Keratinocyte (primary cell): Measurements from ENCODE around the gene FRMPD4. TPM values are rescaled to one million over a fixed set of nuclear protein-coding genes. Genes with fewer than 3 reads are reported as not detected.
A peak's percentile ranks its signal among the peaks of the same experiment; 100 is the strongest.

Experiments
- DNase-seq: peaks from one replicate; pipeline ENCODE4 v3.0.0-alpha.2; 2011; ENCODE audit warnings: low read depth, missing footprints, low spot score
- FAIRE-seq: peaks from 2 replicates; lab custom pipeline; 2011; peaks lifted over from hg19 to GRCh38; lab: Jason Lieb, UNC
- H2AFZ ChIP-seq: 2 replicates; pipeline ENCODE4 v1.6.0; 2012; ENCODE audit warnings: low read length, control low read depth, inconsistent platforms; ENCODE audit not compliant: control insufficient read depth
- H3K27ac ChIP-seq: 2 replicates; pipeline ENCODE4 v1.5.1; 2011; ENCODE audit warnings: low read length; ENCODE audit not compliant: control insufficient read depth, insufficient read depth
- H3K27me3 ChIP-seq: 3 replicates; pipeline ENCODE4 v1.6.0; 2011; ENCODE audit warnings: low read length; ENCODE audit not compliant: control insufficient read depth, insufficient read depth; ENCODE audit errors: extremely low read depth
- H3K36me3 ChIP-seq, 2 experiments: 2 replicates in 1 of 2; 3 replicates in 1 of 2; pipeline ENCODE4 v1.5.1; 2011; ENCODE audit warnings: low read length in 2 of 2, mild to moderate bottlenecking in 1 of 2; ENCODE audit not compliant: control insufficient read depth in 2 of 2, insufficient read depth in 2 of 2; ENCODE audit errors: extremely low read depth in 1 of 2
- H3K4me1 ChIP-seq: 3 replicates; pipeline ENCODE4 v1.5.1; 2011; ENCODE audit warnings: low read length; ENCODE audit not compliant: control insufficient read depth, insufficient read depth; ENCODE audit errors: extremely low read depth
- H3K4me2 ChIP-seq: 3 replicates; pipeline ENCODE4 v1.6.0; 2011; ENCODE audit warnings: low read depth, low read length; ENCODE audit not compliant: control insufficient read depth, insufficient read depth; ENCODE audit errors: extremely low read depth
- H3K4me3 ChIP-seq, 3 experiments: fragments of 200-600 bp in 1 of 3; sonication (generic) in 1 of 3; 2 replicates in 2 of 3; 3 replicates in 1 of 3; pipeline ENCODE4 v1.5.1; 2011 to 2016; ENCODE audit warnings: low read length in 3 of 3, mild to moderate bottlenecking in 3 of 3, control low read depth in 2 of 3, inconsistent platforms in 1 of 3, low read depth in 1 of 3, mixed read lengths in 1 of 3, mixed run types in 1 of 3, moderate library complexity in 1 of 3; ENCODE audit not compliant: control insufficient read depth in 2 of 3, insufficient read depth in 2 of 3; ENCODE audit errors: extremely low read depth in 1 of 3
- H3K79me2 ChIP-seq: 2 replicates; pipeline ENCODE4 v1.6.0; 2012; ENCODE audit warnings: low read length; ENCODE audit not compliant: control insufficient read depth, insufficient read depth
- H3K9ac ChIP-seq: 3 replicates; pipeline ENCODE4 v1.6.0; 2011; ENCODE audit warnings: low read length; ENCODE audit not compliant: control insufficient read depth, insufficient read depth; ENCODE audit errors: extremely low read depth
- H3K9me1 ChIP-seq: 3 replicates; pipeline ENCODE4 v1.6.0; 2011; ENCODE audit warnings: low read length; ENCODE audit not compliant: control insufficient read depth, insufficient read depth; ENCODE audit errors: extremely low read depth
- H3K9me3 ChIP-seq: 2 replicates; pipeline ENCODE4 v1.5.1; 2012; ENCODE audit warnings: low read depth, low read length; ENCODE audit not compliant: control insufficient read depth
- H4K20me1 ChIP-seq: 3 replicates; pipeline ENCODE4 v1.6.0; 2011; ENCODE audit warnings: low read length; ENCODE audit not compliant: control insufficient read depth, insufficient read depth; ENCODE audit errors: extremely low read depth
- EZH2 ChIP-seq: IDR thresholded peaks from one replicate; pipeline ENCODE4 v1.6.1; 2012; ENCODE audit warnings: inconsistent platforms, mild to moderate bottlenecking, low read length, moderate library complexity
- dilution Hi-C: fragments of 300-500 bp; cut with MboI; formaldehyde crosslinking; loops from one replicate; pipeline ENCODE4 v1.7.0; 2020; ENCODE audit warnings: low sequenced_read_pairs; ENCODE audit not compliant: extremely low pct_ligation_motif_present
- polyA plus RNA-seq, 5 experiments: library from polyadenylated mRNA; depleted of rRNA in 3 of 5; stranded (reverse) in 3 of 5; stranded (forward) in 1 of 5; unstranded in 1 of 5; fragments of >200 nt; gene quantifications; 1 replicate in 1 of 5; 2 replicates in 3 of 5; 3 replicates in 1 of 5; pipeline versions ENCODE4 v1.2.1 to v1.2.3, GENCODE V29; 2011 to 2012; ENCODE audit warnings: missing spikeins in 2 of 5, low read depth in 1 of 5, low replicate concordance in 1 of 5
- TF ChIP-seq, protein P1 (sequence below), 3 experiments: IDR thresholded peaks in 1 of 3; conservative IDR thresholded peaks in 1 of 3; optimal IDR thresholded peaks in 1 of 3; 2 replicates in 2 of 3; 3 replicates in 1 of 3; pipeline versions ENCODE3 to v1.5.1; 2011; ENCODE audit warnings: low read length in 3 of 3, mild to moderate bottlenecking in 3 of 3, moderate library complexity in 2 of 3, control low read depth in 1 of 3, inconsistent platforms in 1 of 3; ENCODE audit not compliant: insufficient read depth in 2 of 3; ENCODE audit errors: extremely low read depth in 1 of 3

FRMPD4 gene
- polyA plus RNA-seq, 1 donor (not counting 4 experiments of a cell fraction or from before 2014, with no cell fraction given) = 0.05 TPM

DNA sequence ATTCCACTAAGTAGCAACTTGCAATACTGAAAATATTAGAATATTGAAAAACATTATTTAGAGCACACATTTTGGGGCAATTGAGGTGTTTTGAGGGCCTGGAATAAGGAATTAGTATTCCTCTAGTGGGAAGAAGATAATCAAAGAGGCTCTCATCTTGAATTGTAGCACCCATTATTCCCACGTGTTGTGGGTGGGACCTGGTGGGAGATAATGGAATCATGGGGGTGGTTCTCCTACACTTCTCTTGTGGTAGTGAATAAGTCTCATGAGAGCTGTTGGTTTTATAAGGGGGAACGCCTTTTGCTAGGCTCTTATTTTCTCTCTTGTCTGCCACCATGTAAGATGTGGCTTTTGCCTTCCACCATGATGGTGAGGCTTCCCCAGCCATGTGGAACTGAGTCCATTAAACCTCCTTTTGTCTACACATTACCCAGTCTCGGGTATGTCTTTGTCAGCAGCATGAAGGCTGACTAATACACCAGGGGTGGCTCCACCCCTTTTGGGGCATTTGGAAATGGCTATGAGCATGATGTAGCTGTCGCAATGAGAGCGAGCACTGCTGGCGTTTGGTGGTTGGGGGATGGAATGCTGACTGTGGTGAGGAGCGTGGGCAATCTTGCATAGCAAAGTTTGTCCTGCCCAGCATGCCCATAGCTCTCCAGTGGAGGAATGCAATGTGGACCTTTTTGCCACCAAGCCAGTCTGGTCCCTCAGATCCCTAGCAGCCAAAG lies 308.2 kb downstream of the FRMPD4 start:
- Histone ChIP-seq H3K79me2 (no peaks in the 10 kb centered on the region), H3K9me1 (no peaks in the 10 kb centered on the region), H3K27me3 (no peaks in the 10 kb centered on the region), H3K27ac (peak overlapping the region; percentile 95), H4K20me1 (no peaks in the 10 kb centered on the region), H3K9me3 (no peaks in the 10 kb centered on the region), H3K9ac (peak overlapping the region; percentile 63), H2AFZ (peak overlapping the region; percentile 41), H3K36me3 (no peaks in the 10 kb centered on the region), H3K4me2 (peak overlapping the region; percentile 41), H3K4me3 (no peak overlapping the region), H3K4me1 (peaks cover 16% of the 10 kb centered on the region)
- TF ChIP-seq EZH2 = no peak
- TF ChIP-seq, protein P1, sequence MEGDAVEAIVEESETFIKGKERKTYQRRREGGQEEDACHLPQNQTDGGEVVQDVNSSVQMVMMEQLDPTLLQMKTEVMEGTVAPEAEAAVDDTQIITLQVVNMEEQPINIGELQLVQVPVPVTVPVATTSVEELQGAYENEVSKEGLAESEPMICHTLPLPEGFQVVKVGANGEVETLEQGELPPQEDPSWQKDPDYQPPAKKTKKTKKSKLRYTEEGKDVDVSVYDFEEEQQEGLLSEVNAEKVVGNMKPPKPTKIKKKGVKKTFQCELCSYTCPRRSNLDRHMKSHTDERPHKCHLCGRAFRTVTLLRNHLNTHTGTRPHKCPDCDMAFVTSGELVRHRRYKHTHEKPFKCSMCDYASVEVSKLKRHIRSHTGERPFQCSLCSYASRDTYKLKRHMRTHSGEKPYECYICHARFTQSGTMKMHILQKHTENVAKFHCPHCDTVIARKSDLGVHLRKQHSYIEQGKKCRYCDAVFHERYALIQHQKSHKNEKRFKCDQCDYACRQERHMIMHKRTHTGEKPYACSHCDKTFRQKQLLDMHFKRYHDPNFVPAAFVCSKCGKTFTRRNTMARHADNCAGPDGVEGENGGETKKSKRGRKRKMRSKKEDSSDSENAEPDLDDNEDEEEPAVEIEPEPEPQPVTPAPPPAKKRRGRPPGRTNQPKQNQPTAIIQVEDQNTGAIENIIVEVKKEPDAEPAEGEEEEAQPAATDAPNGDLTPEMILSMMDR (optimal IDR thresholded peaks at IDR 0.05 in 1 of 3, IDR thresholded peaks at IDR 0.05 in 1 of 3, conservative IDR thresholded peaks at IDR 0.05 in 1 of 3; ENCODE audit: extremely low read depth in 1 of 3, insufficient read depth in 2 of 3, low read length in 3 of 3) = no peak
- dilution Hi-C loops = no loop called here
- peak; percentile 49 for DNase-seq
- peak; percentile 34 for FAIRE-seq

DNA sequence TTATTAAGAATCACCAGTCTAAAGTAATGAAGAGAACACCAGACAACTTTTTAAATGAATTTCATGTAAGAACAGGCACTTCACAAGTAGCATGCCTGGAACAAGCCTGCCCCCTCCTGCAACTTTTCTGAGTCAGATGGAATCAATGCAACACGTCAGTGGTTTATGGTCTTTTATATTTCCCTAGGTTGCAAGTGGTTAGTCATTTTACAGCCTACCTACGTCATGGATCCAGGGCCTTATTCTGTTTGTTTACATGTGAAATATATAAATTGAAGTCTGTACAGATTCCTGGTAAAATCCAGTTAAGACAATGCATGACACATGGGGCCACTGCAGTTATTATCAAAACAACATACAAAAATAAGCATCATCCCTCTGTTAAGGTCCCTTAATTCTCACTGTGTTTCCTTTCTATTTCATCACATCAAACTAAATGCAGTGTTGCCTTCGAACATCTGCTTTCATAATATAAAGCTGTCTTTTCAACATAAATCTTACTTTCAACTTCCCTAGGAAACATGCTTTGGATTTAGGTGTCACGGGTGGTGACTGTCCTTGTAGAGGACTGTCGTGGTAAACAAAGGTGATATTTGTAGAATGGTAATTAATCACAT lies 309.3 kb downstream of the FRMPD4 start:
- peaks cover 16% of the 10 kb centered on the region for H3K4me1 ChIP-seq
- H3K9ac ChIP-seq = peak overlapping the region; percentile 63
- H3K9me3 ChIP-seq = no peaks in the 10 kb centered on the region
- H3K36me3 ChIP-seq = no peaks in the 10 kb centered on the region
- no peak overlapping the region for H3K4me3 ChIP-seq
- dilution Hi-C loops = no loop called here
- H3K4me2 ChIP-seq = peak overlapping the region; percentile 41
- peak overlapping the region; percentile 61 for H2AFZ ChIP-seq
- H4K20me1 ChIP-seq = no peaks in the 10 kb centered on the region
- H3K9me1 ChIP-seq = no peaks in the 10 kb centered on the region
- H3K79me2 ChIP-seq = no peaks in the 10 kb centered on the region
- FAIRE-seq = peak; percentile 93
- no peak for TF ChIP-seq EZH2
- TF ChIP-seq, protein P1 (optimal IDR thresholded peaks at IDR 0.05 in 1 of 3, IDR thresholded peaks at IDR 0.05 in 1 of 3, conservative IDR thresholded peaks at IDR 0.05 in 1 of 3; ENCODE audit: extremely low read depth in 1 of 3, insufficient read depth in 2 of 3, low read length in 3 of 3) = peak; percentile 8 to 62 (median 22)
- no peaks in the 10 kb centered on the region for H3K27me3 ChIP-seq
- peak; percentile 64 for DNase-seq
- H3K27ac ChIP-seq = peak overlapping the region; percentile 95
